ENCODE measurements around the gene NEK1. TPM values are rescaled to one million over a fixed set of nuclear protein-coding genes. Genes with fewer than 3 reads are reported as not detected.

Gene NEK1
- total RNA-seq, 2 donors from 2014 or later = 10.4 to 13.8 TPM

DNA sequence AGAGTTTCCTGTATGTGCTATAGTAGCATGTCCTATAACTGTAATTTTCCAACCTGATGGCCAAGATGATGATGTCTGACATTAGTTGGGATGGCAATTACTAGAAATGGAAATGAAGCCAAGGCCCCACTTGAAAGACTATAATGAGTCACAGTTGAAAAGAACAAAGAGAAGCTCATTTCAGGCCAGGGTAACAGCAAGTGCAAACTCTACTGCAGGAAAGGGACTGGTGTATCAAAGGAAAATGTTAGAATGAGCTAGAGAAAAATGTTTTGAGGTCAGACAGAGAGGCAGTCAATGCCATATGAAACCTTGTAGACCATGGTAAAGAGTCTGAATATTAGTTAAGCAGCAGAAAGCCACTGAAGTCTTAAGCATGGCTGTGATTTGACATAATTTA is 195.4 kb downstream of the NEK1 start:
- no peak overlapping the region for H3K4me3 Mint-ChIP-seq
- peaks cover 21% of the 10 kb centered on the region for H3K36me3 Mint-ChIP-seq (ENCODE audit: low read depth)
- H3K9me3 Mint-ChIP-seq = no peaks in the 10 kb centered on the region
- H3K4me1 Mint-ChIP-seq = peaks cover 6% of the 10 kb centered on the region
- ATAC-seq (replicated peaks) = peak; percentile 81
- no peaks in the 10 kb centered on the region for H3K27me3 Mint-ChIP-seq
- peak overlapping the region; percentile 46 for H3K27ac Mint-ChIP-seq

GRCh38 chr4:169416461-169416860 is 195.9 kb downstream of the NEK1 start:
- Mint-ChIP-seq H3K27ac (no peak overlapping the region), H3K9me3 (no peaks in the 10 kb centered on the region), H3K4me3 (no peak overlapping the region), H3K4me1 (peaks cover 6% of the 10 kb centered on the region), H3K36me3 (ENCODE audit: low read depth) (peaks cover 15% of the 10 kb centered on the region), H3K27me3 (no peaks in the 10 kb centered on the region)
- no peak for ATAC-seq (replicated peaks)

DNA sequence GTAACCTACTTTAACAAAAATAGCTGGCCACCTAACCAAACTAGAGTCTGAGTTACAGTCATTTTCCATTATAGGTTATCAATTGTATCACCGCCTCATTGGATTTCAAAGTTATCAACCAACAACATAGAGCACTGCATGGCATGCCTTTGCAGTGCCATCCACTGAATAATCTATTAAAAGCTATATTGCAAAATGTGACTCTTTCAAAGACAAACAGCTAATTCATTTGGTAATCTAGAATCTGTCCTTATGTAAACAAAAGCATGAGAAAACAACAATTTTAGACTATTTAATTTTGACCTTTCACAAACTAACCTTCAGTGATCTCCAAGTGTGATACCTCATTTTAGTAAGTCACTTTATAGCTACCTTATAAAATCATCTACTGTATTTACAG is 197.5 kb downstream of the NEK1 start:
- ATAC-seq (replicated peaks) = no peak
- no peak overlapping the region for H3K4me3 Mint-ChIP-seq
- peaks cover 12% of the 10 kb centered on the region for H3K4me1 Mint-ChIP-seq
- peaks cover 12% of the 10 kb centered on the region for H3K36me3 Mint-ChIP-seq (ENCODE audit: low read depth)
- H3K27ac Mint-ChIP-seq = no peak overlapping the region
- H3K9me3 Mint-ChIP-seq = no peaks in the 10 kb centered on the region
- no peaks in the 10 kb centered on the region for H3K27me3 Mint-ChIP-seq

DNA sequence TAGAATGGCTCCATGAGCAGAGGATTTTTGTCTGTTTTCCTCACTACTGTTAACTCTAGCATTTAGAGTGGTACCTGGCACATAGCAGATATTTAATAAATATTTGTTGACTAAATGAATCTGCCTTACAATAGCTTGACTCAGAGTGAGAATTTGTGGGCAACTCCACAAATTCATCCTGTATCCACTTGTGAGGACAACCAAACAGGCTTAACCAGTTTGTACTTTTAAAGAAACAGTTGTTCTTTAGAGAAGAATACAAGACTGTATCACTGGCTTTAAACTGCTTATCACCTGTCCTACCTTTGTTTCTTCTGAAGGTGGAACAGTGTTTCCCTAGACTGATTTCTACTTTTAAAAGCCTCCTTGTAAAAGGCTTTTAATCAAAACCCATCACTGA is 200.3 kb downstream of the NEK1 start:
- no peaks in the 10 kb centered on the region for H3K27me3 Mint-ChIP-seq
- H3K4me1 Mint-ChIP-seq = peaks cover 9% of the 10 kb centered on the region
- no peaks in the 10 kb centered on the region for H3K36me3 Mint-ChIP-seq (ENCODE audit: low read depth)
- H3K9me3 Mint-ChIP-seq = no peaks in the 10 kb centered on the region
- peak overlapping the region; percentile 66 for H3K27ac Mint-ChIP-seq
- ATAC-seq (replicated peaks) = no peak
- no peak overlapping the region for H3K4me3 Mint-ChIP-seq

DNA sequence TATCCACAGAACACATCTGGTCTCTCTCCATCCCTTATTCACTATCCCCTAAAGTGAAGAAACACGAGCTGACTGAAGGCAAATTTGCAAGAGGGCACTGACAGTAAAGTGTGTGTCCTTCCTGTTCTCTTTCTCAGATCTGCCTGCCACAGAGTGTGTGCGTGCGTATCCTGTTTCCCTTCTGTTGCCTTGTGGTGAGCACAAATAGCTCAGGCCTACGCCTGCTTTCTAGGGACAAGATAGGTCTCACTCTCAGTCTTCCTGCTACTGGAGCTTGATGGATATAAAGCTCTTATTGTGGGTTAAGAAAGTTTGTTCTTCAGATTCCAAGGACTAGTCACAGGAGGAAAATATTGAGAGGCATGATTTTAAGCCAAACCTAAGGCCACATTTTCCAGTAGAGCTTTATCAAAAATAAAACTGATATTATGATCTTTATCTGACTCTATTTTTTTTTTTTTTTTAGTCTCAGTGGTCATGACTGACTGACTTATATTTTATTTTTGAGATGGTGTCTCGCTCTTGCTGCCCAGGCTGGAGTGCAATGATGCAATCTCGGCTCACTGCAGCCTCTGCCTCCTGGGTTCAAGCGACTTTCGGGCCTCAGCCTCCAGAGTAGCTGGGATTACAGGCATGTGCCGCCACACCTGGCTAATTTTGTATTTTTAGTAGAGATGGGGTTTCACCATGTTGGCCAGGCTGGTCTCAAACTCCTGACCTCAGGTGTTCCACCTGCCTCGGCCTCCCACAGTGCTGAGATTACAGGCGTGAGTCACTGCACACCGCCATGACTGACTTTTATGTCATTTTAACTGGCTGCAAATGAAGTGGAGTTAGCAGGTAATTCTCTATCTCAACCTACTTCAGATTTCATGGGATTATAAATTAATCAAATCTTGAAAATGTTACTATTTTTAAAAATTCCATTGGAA is 201.3 kb downstream of the NEK1 start:
- Mint-ChIP-seq H3K27ac (peak overlapping the region; percentile 72), H3K36me3 (ENCODE audit: low read depth) (no peaks in the 10 kb centered on the region), H3K9me3 (no peaks in the 10 kb centered on the region), H3K4me3 (peak overlapping the region; percentile 58), H3K4me1 (peaks cover 6% of the 10 kb centered on the region), H3K27me3 (no peaks in the 10 kb centered on the region)
- ATAC-seq (replicated peaks) = peak; percentile 99

DNA sequence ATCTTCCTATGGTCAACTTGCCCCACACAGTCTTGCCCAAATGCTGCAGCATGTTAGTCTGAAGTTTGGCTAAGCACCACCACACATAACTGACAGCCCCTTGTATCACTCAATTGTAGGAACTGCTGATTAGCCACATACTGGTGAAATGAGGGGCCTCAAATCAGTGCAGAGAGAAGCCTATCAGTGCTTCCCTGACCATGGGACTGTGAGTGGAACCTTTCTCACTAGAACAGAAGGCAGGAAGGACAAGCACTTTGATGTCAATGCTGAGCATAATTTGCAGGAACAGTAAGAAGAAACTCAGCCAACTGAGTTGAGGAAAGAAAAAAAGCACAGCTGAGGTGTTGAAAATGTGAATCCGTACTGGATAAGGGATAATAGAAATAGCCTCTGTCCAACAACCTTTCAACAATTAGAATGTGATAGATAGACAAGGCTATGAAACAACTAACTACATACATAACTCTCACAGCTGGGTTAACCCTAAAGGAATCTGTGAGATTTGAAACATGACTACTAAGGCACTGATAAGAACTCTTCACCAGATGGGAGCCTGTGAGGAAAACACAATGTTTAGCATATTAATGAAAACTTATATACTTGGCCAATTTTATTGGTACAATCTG is 205.1 kb downstream of the NEK1 start:
- Mint-ChIP-seq H3K9me3 (no peaks in the 10 kb centered on the region), H3K4me1 (peaks cover 6% of the 10 kb centered on the region), H3K27me3 (no peaks in the 10 kb centered on the region), H3K36me3 (ENCODE audit: low read depth) (peaks cover 12% of the 10 kb centered on the region), H3K4me3 (no peak overlapping the region), H3K27ac (no peak overlapping the region)
- no peak for ATAC-seq (replicated peaks)

GRCh38 chr4:169404960-169405359 is 207.4 kb downstream of the NEK1 start:
- H3K36me3 Mint-ChIP-seq (ENCODE audit: low read depth) = peaks cover 27% of the 10 kb centered on the region
- H3K27ac Mint-ChIP-seq = no peak overlapping the region
- no peaks in the 10 kb centered on the region for H3K27me3 Mint-ChIP-seq
- no peak for ATAC-seq (replicated peaks)
- no peaks in the 10 kb centered on the region for H3K4me1 Mint-ChIP-seq
- H3K9me3 Mint-ChIP-seq = no peaks in the 10 kb centered on the region
- H3K4me3 Mint-ChIP-seq = no peak overlapping the region

- no peaks in the 10 kb centered on the region for H3K9me3 Mint-ChIP-seq
- no peaks in the 10 kb centered on the region for H3K27me3 Mint-ChIP-seq
- H3K4me1 Mint-ChIP-seq = no peaks in the 10 kb centered on the region
- H3K4me3 Mint-ChIP-seq = no peak overlapping the region
- ATAC-seq (replicated peaks) = no peak
- no peak overlapping the region for H3K27ac Mint-ChIP-seq
- peaks cover 27% of the 10 kb centered on the region for H3K36me3 Mint-ChIP-seq (ENCODE audit: low read depth)
Observed at GRCh38 chr4:169400832-169401231, 211.6 kb downstream of the NEK1 start.

GRCh38 chr4:169399976-169400767 is 212.2 kb downstream of the NEK1 start:
- no peak overlapping the region for H3K4me3 Mint-ChIP-seq
- no peaks in the 10 kb centered on the region for H3K4me1 Mint-ChIP-seq
- no peaks in the 10 kb centered on the region for H3K27me3 Mint-ChIP-seq
- H3K27ac Mint-ChIP-seq = no peak overlapping the region
- H3K9me3 Mint-ChIP-seq = no peaks in the 10 kb centered on the region
- peaks cover 25% of the 10 kb centered on the region for H3K36me3 Mint-ChIP-seq (ENCODE audit: low read depth)
- no peak for ATAC-seq (replicated peaks)

GRCh38 chr4:169398316-169398715 is 214.1 kb downstream of the NEK1 start:
- no peak for ATAC-seq (replicated peaks)
- Mint-ChIP-seq H3K27me3 (no peaks in the 10 kb centered on the region), H3K4me1 (no peaks in the 10 kb centered on the region), H3K9me3 (no peaks in the 10 kb centered on the region), H3K4me3 (no peak overlapping the region), H3K27ac (no peak overlapping the region), H3K36me3 (ENCODE audit: low read depth) (peaks cover 16% of the 10 kb centered on the region)

DNA sequence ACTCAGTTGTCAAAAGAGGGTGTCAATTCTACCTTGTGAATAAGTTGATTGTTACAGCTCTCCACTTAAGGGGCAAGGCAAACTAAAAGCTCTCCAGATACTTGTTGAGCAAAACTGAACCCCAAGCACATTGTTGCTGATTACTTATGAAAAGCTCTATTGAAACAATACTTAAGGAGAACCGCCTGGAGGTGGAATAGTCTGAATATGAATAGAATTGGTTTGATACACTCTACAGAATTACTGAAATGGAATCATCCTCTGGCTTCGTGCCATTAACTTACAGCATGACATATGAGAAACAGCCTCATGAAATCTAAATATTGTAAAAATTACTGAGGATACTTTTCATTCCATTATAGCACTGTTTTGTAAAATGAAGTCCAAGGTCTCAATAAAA is 214.6 kb downstream of the NEK1 start:
- H3K36me3 Mint-ChIP-seq (ENCODE audit: low read depth) = peaks cover 16% of the 10 kb centered on the region
- H3K27ac Mint-ChIP-seq = no peak overlapping the region
- no peaks in the 10 kb centered on the region for H3K4me1 Mint-ChIP-seq
- H3K9me3 Mint-ChIP-seq = no peaks in the 10 kb centered on the region
- no peak overlapping the region for H3K4me3 Mint-ChIP-seq
- no peaks in the 10 kb centered on the region for H3K27me3 Mint-ChIP-seq
- ATAC-seq (replicated peaks) = no peak

DNA sequence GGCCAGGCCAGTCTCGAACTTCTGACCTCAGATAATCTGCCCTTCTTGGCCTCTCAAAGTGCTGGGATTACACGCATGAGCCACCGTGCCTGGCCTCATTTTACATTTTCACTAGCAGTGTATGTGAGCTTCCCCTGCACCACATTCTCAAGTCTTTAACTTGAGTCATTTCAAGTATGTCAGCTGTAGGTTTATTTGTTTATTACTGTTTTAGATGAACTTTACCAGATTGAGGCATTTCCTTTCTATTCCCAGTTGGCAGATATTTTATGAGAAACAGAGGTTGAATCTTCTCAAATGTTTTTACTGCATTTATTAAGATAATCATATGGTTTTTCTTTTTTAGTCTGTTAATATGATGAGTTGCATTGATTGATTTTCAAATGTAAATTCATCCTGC is 227.0 kb downstream of the NEK1 start:
- Mint-ChIP-seq H3K9me3 (no peaks in the 10 kb centered on the region), H3K27ac (no peak overlapping the region), H3K36me3 (ENCODE audit: low read depth) (no peaks in the 10 kb centered on the region), H3K27me3 (no peaks in the 10 kb centered on the region), H3K4me3 (no peak overlapping the region), H3K4me1 (no peaks in the 10 kb centered on the region)
- ATAC-seq (replicated peaks) = no peak

GRCh38 chr4:169384779-169385178 is 227.6 kb downstream of the NEK1 start:
- Mint-ChIP-seq H3K4me1 (no peaks in the 10 kb centered on the region), H3K27me3 (no peaks in the 10 kb centered on the region), H3K36me3 (ENCODE audit: low read depth) (no peaks in the 10 kb centered on the region), H3K4me3 (no peak overlapping the region), H3K27ac (no peak overlapping the region), H3K9me3 (no peaks in the 10 kb centered on the region)
- ATAC-seq (replicated peaks) = no peak

DNA sequence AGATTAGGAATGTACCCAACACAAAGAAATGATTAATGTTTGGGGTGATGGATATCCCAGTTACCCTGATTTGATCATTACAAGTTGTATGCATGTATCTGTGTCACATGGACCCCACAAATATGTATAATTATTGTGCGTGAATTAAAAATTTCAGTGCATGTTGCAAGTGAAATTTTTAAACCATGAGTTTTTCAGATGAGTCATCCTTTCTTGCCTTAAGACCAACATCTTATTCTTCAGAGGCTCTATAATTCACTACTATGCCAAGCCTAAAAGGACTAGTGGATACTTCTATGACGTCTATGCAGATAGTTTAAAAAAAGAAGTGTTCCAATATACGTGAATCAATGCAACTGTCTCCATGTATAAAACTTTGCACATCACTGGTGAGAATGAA is 228.7 kb downstream of the NEK1 start:
- Mint-ChIP-seq H3K27ac (no peak overlapping the region), H3K27me3 (no peaks in the 10 kb centered on the region), H3K4me3 (no peak overlapping the region), H3K36me3 (ENCODE audit: low read depth) (no peaks in the 10 kb centered on the region), H3K9me3 (no peaks in the 10 kb centered on the region), H3K4me1 (no peaks in the 10 kb centered on the region)
- no peak for ATAC-seq (replicated peaks)
